HEK293 (cell line): ENCODE results near the gene ELOVL2.

ENCODE experiments used
- CTCF ChIA-PET: fragments of 350-600 bp; formaldehyde crosslinking; extraction: SDS; loops from one replicate; lab custom pipeline; 2021; ENCODE audit warnings: antibody characterized with exemption; lab: Yijun Ruan, JAX
- POLR2A ChIA-PET: fragments of 300-600 bp; formaldehyde crosslinking; extraction: SDS; loops from one replicate; lab custom pipeline; 2020; ENCODE audit warnings: antibody characterized with exemption, inconsistent platforms; lab: Yijun Ruan, JAX
- H3K27ac ChIP-seq: fragments of 200-500 bp; sonication (Bioruptor generic); 2 replicates; pipeline ENCODE4 v1.5.1; 2014; ENCODE audit warnings: low read depth, low read length, control low read depth, inconsistent platforms; ENCODE audit errors: extremely low read depth
- H3K36me3 ChIP-seq, 2 experiments: fragments of 200-500 bp in 1 of 2; sonication (Bioruptor generic) in 1 of 2; 1 replicate in 1 of 2; 2 replicates in 1 of 2; pipeline ENCODE4 v1.5.1; 2014 to 2017; ENCODE audit warnings: inconsistent platforms in 2 of 2, low read length in 2 of 2; ENCODE audit not compliant: control insufficient read depth in 2 of 2, insufficient read depth in 1 of 2
- H3K4me1 ChIP-seq: fragments of 200-500 bp; sonication (Bioruptor generic); 2 replicates; pipeline ENCODE4 v1.5.1; 2014; ENCODE audit warnings: mild to moderate bottlenecking, low read length, inconsistent platforms; ENCODE audit not compliant: control insufficient read depth, insufficient read depth
- H3K4me3 ChIP-seq: 2 replicates; pipeline ENCODE4 v1.5.1; 2011; ENCODE audit warnings: low read depth, mild to moderate bottlenecking, control low read depth, low read length, moderate library complexity
- H3K9me3 ChIP-seq: fragments of 200-500 bp; sonication (Bioruptor generic); 2 replicates; pipeline ENCODE4 v1.5.1; 2014; ENCODE audit warnings: low read depth, low read length, inconsistent platforms; ENCODE audit not compliant: control insufficient read depth, insufficient read depth
- BCL11A ChIP-seq: fragments of 450-650 bp; formaldehyde crosslinking; IDR thresholded peaks from 2 replicates; pipeline ENCODE4 v1.5.1; 2016; ENCODE audit warnings: low read depth, missing biosample characterization, missing genetic modification characterization
- KLF10 ChIP-seq: fragments of 450-650 bp; IDR thresholded peaks from 2 replicates; pipeline ENCODE4 v1.5.1; 2018; ENCODE audit warnings: missing biosample characterization, mild to moderate bottlenecking, missing genetic modification characterization
- RBAK ChIP-seq: fragments of 450-650 bp; formaldehyde crosslinking; IDR thresholded peaks from 2 replicates; pipeline ENCODE4 v1.5.1; 2016; ENCODE audit warnings: missing biosample characterization, missing genetic modification characterization
- ZBTB21 ChIP-seq: fragments of 450-650 bp; formaldehyde crosslinking; IDR thresholded peaks from 2 replicates; pipeline ENCODE4 v1.5.1; 2017; ENCODE audit warnings: missing biosample characterization, missing genetic modification characterization
- ZBTB48 ChIP-seq: fragments of 450-650 bp; formaldehyde crosslinking; IDR thresholded peaks from 2 replicates; pipeline ENCODE4 v1.5.1; 2016; ENCODE audit warnings: missing biosample characterization, missing genetic modification characterization
- ZNF140 ChIP-seq: fragments of 450-650 bp; formaldehyde crosslinking; IDR thresholded peaks from 2 replicates; pipeline ENCODE4 v1.5.1; 2016; ENCODE audit warnings: missing biosample characterization, missing genetic modification characterization
- ZNF239 ChIP-seq: fragments of 450-650 bp; formaldehyde crosslinking; IDR thresholded peaks from 2 replicates; pipeline ENCODE4 v1.5.1; 2016; ENCODE audit warnings: missing biosample characterization, missing genetic modification characterization
- ZNF266 ChIP-seq: fragments of 450-650 bp; formaldehyde crosslinking; IDR thresholded peaks from 2 replicates; pipeline ENCODE4 v1.5.1; 2016; ENCODE audit warnings: missing biosample characterization, missing genetic modification characterization, low read depth
- ZNF292 ChIP-seq: fragments of 450-650 bp; formaldehyde crosslinking; IDR thresholded peaks from 2 replicates; pipeline ENCODE4 v1.5.1; 2016; ENCODE audit warnings: low read depth, missing biosample characterization, missing genetic modification characterization, borderline replicate concordance
- ZNF48 ChIP-seq: fragments of 450-650 bp; formaldehyde crosslinking; IDR thresholded peaks from 2 replicates; pipeline ENCODE4 v1.5.1; 2016; ENCODE audit warnings: missing biosample characterization, missing genetic modification characterization
- ZNF548 ChIP-seq: fragments of 450-650 bp; formaldehyde crosslinking; IDR thresholded peaks from 2 replicates; pipeline ENCODE4 v1.5.1; 2016; ENCODE audit warnings: missing biosample characterization, missing genetic modification characterization
- ZNF549 ChIP-seq: fragments of 450-650 bp; IDR thresholded peaks from 2 replicates; pipeline ENCODE4 v1.5.1; 2018; ENCODE audit warnings: missing biosample characterization, missing genetic modification characterization, mild to moderate bottlenecking, inconsistent platforms, moderate library complexity
- ZNF561 ChIP-seq: fragments of 450-650 bp; IDR thresholded peaks from 2 replicates; pipeline ENCODE4 v1.5.1; 2018; ENCODE audit warnings: missing biosample characterization, missing genetic modification characterization, borderline replicate concordance
- ZNF571 ChIP-seq: fragments of 450-650 bp; formaldehyde crosslinking; IDR thresholded peaks from 2 replicates; pipeline ENCODE4 v1.5.0; 2017; ENCODE audit warnings: missing biosample characterization, missing genetic modification characterization
- ZNF623 ChIP-seq: fragments of 450-650 bp; formaldehyde crosslinking; IDR thresholded peaks from 2 replicates; pipeline ENCODE4 v1.5.1; 2016; ENCODE audit warnings: missing biosample characterization, missing genetic modification characterization
- ZNF654 ChIP-seq: fragments of 450-650 bp; formaldehyde crosslinking; IDR thresholded peaks from 2 replicates; pipeline ENCODE4 v1.5.1; 2016; ENCODE audit warnings: low read depth, missing biosample characterization, missing genetic modification characterization
- ZSCAN23 ChIP-seq: fragments of 450-650 bp; formaldehyde crosslinking; IDR thresholded peaks from 2 replicates; pipeline ENCODE4 v1.5.1; 2016; ENCODE audit warnings: missing biosample characterization, missing genetic modification characterization
- TF ChIP-seq, protein P1 (sequence below): fragments of 450-650 bp; formaldehyde crosslinking; IDR thresholded peaks from 2 replicates; pipeline ENCODE4 v1.5.1; 2016; ENCODE audit warnings: missing biosample characterization, missing genetic modification characterization
- TF ChIP-seq, protein P2 (sequence below): fragments of 450-650 bp; formaldehyde crosslinking; IDR thresholded peaks from 2 replicates; pipeline ENCODE4 v1.5.1; 2016; ENCODE audit warnings: missing biosample characterization, missing genetic modification characterization, borderline replicate concordance
- TF ChIP-seq, protein P3 (sequence below): fragments of 450-650 bp; IDR thresholded peaks from 2 replicates; pipeline ENCODE4 v1.5.1; 2018; ENCODE audit warnings: missing biosample characterization, missing genetic modification characterization
- TF ChIP-seq, protein P4 (sequence below): fragments of 450-650 bp; formaldehyde crosslinking; IDR thresholded peaks from 2 replicates; pipeline ENCODE4 v1.5.1; 2016; ENCODE audit warnings: missing biosample characterization, missing genetic modification characterization, borderline replicate concordance

ELOVL2 gene

DNA sequence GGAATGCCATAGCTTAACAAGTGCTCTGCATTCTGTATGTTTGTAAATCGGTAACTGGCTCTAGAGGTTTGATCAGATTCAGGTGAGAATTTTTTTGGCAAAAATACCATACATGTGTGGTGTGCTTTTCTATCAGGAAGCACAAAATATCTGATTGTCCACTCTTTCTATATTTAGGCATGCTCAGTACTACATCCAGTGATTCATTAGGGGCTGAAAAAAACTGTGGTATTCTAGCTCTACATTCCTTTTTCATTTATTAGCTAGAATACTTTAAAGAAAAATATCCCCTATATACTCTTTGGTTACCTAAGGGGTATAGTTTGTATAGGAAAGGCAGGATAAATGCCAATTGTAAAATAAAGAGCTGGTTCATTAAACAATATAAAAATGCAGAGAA, 10.6 kb upstream of the ELOVL2 start (continued):
- TF ChIP-seq, protein P1, sequence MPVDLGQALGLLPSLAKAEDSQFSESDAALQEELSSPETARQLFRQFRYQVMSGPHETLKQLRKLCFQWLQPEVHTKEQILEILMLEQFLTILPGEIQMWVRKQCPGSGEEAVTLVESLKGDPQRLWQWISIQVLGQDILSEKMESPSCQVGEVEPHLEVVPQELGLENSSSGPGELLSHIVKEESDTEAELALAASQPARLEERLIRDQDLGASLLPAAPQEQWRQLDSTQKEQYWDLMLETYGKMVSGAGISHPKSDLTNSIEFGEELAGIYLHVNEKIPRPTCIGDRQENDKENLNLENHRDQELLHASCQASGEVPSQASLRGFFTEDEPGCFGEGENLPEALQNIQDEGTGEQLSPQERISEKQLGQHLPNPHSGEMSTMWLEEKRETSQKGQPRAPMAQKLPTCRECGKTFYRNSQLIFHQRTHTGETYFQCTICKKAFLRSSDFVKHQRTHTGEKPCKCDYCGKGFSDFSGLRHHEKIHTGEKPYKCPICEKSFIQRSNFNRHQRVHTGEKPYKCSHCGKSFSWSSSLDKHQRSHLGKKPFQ (tag by site-specific recombination) = no peak
- no peak for TF ChIP-seq BCL11A (tag by site-specific recombination)
- no peak for TF ChIP-seq ZBTB48 (tag by site-specific recombination)
- no peak for TF ChIP-seq ZNF549
- no peak for TF ChIP-seq ZNF266 (tag by site-specific recombination)
- TF ChIP-seq ZSCAN23 (tag by site-specific recombination) = no peak
- no peak for TF ChIP-seq ZNF292 (tag by site-specific recombination)
- TF ChIP-seq ZNF548 = no peak
- no peak for TF ChIP-seq KLF10 (tag by site-specific recombination)
- TF ChIP-seq, protein P2, sequence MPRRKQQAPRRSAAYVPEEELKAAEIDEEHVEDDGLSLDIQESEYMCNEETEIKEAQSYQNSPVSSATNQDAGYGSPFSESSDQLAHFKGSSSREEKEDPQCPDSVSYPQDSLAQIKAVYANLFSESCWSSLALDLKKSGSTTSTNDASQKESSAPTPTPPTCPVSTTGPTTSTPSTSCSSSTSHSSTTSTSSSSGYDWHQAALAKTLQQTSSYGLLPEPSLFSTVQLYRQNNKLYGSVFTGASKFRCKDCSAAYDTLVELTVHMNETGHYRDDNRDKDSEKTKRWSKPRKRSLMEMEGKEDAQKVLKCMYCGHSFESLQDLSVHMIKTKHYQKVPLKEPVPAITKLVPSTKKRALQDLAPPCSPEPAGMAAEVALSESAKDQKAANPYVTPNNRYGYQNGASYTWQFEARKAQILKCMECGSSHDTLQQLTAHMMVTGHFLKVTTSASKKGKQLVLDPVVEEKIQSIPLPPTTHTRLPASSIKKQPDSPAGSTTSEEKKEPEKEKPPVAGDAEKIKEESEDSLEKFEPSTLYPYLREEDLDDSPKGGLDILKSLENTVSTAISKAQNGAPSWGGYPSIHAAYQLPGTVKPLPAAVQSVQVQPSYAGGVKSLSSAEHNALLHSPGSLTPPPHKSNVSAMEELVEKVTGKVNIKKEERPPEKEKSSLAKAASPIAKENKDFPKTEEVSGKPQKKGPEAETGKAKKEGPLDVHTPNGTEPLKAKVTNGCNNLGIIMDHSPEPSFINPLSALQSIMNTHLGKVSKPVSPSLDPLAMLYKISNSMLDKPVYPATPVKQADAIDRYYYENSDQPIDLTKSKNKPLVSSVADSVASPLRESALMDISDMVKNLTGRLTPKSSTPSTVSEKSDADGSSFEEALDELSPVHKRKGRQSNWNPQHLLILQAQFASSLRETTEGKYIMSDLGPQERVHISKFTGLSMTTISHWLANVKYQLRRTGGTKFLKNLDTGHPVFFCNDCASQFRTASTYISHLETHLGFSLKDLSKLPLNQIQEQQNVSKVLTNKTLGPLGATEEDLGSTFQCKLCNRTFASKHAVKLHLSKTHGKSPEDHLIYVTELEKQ (tag by site-specific recombination) = no peak
- TF ChIP-seq, all 188 proteins: peak for 0

DNA sequence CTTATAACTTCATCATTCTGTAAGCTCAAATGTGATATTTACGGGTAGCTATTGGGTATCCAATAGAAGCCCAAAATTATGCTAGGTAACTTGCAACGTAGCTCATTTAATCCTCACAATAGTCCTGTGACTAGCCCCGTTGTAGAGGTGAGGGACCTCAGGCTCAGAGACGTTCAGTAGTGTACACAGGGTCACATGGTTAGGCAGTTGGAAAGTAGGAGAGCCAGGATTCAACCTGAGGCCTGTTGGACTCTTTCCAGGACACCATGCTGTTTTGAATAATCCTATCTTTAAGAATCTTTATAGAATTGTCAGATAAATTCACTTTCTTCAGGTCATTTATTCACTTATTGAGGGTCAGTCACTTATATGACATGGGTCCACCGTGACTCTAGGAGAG, 9.2 kb upstream of the ELOVL2 start:
- H3K4me3 ChIP-seq = no peak overlapping the region
- no peaks in the 10 kb centered on the region for H3K9me3 ChIP-seq
- H3K27ac ChIP-seq = no peak overlapping the region
- POLR2A ChIA-PET = interaction anchor here (0.7 to 0.8 kb wide), 3 partner anchors 40 to 844 kb away, joined by 3 to 6 read pairs (median 3); partner anchors contain the start of gene SYCP2L
- TF ChIP-seq, protein P3, sequence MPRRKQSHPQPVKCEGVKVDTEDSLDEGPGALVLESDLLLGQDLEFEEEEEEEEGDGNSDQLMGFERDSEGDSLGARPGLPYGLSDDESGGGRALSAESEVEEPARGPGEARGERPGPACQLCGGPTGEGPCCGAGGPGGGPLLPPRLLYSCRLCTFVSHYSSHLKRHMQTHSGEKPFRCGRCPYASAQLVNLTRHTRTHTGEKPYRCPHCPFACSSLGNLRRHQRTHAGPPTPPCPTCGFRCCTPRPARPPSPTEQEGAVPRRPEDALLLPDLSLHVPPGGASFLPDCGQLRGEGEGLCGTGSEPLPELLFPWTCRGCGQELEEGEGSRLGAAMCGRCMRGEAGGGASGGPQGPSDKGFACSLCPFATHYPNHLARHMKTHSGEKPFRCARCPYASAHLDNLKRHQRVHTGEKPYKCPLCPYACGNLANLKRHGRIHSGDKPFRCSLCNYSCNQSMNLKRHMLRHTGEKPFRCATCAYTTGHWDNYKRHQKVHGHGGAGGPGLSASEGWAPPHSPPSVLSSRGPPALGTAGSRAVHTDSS (tag by site-specific recombination) = no peak
- no peak for TF ChIP-seq ZNF561 (tag by site-specific recombination)
- CTCF ChIA-PET = interaction anchor here (1.2 to 5.9 kb wide), 4 partner anchors 13 to 443 kb away, joined by 4 to 36 read pairs (median 18); no protein-coding TSS in a partner anchor
- peaks cover 8% of the 10 kb centered on the region for H3K4me1 ChIP-seq
- no peaks in the 10 kb centered on the region for H3K36me3 ChIP-seq

DNA sequence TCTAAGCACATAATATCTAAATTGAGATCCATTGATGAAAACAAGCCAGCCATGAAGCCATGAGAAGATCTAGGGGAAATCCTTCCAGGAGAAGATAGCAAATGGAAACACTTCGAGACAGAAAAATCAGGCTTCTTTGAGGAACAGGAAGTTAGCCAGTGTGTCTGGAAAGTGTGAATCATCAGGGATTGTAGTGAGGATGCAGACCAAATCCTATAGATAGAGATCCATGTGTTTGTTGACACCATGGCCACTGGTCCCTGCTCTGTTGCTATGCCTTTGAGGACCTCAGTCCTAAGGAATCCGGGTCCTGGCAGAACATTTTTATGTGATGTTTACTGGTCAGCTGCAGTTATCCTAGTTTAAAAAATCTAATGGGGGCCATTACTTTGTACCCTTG, 6.6 kb upstream of the ELOVL2 start:
- peaks cover 8% of the 10 kb centered on the region for H3K4me1 ChIP-seq
- no peaks in the 10 kb centered on the region for H3K36me3 ChIP-seq
- H3K27ac ChIP-seq = no peak overlapping the region
- ChIA-PET POLR2A (no interaction called here), CTCF (no interaction called here)
- H3K9me3 ChIP-seq = no peaks in the 10 kb centered on the region
- TF ChIP-seq ZNF571 (tag by site-specific recombination) (no peak), ZBTB21 (tag by site-specific recombination) (no peak), ZNF140 (tag by site-specific recombination) (no peak), ZNF239 (tag by site-specific recombination) (no peak), ZNF623 (tag by site-specific recombination) (no peak), RBAK (no peak), ZNF654 (tag by site-specific recombination) (no peak), ZNF48 (tag by site-specific recombination) (no peak)
- TF ChIP-seq, protein P4, sequence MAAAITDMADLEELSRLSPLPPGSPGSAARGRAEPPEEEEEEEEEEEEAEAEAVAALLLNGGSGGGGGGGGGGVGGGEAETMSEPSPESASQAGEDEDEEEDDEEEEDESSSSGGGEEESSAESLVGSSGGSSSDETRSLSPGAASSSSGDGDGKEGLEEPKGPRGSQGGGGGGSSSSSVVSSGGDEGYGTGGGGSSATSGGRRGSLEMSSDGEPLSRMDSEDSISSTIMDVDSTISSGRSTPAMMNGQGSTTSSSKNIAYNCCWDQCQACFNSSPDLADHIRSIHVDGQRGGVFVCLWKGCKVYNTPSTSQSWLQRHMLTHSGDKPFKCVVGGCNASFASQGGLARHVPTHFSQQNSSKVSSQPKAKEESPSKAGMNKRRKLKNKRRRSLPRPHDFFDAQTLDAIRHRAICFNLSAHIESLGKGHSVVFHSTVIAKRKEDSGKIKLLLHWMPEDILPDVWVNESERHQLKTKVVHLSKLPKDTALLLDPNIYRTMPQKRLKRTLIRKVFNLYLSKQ = no peak
- H3K4me3 ChIP-seq = no peak overlapping the region
